T47D (cell line): ENCODE measurements around the gene MYL9.
"Not testable (repeated sequence)": the region's sequence is repeated elsewhere in the genome, so short reads cannot be mapped to it uniquely, and the experiment has no call there.

Experiments
- DNase-seq, 2 experiments: peaks; one replicate each; pipeline versions ENCODE4 v3.0.0 to v3.0.0-alpha.2; 2011 to 2012; ENCODE audit warnings: low read depth in 1 of 2, low spot score in 1 of 2
- JUND ChIP-seq: IDR thresholded peaks from 2 replicates; pipeline ENCODE4 v1.6.1; 2012; ENCODE audit warnings: low read depth
- in situ Hi-C: cut with HindIII; loops from 2 replicates; pipeline ENCODE4 v1.10.0; 2016; ENCODE audit warnings: low sequenced_read_pairs, low pct_unique_long_range_greater_than_20kb

The MYL9 gene

DNA sequence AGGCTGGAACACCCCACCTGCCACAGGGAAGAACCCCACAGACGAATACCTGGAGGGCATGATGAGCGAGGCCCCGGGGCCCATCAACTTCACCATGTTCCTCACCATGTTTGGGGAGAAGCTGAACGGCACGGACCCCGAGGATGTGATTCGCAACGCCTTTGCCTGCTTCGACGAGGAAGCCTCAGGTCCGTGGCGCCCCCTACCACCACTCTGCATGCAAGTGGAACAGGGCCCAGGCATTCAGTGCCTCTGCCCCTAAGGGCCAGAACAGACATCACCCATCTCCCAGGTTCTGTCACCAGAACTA is 6.6 kb downstream of the MYL9 start:
- TF ChIP-seq JUND, result no peak
- no peak for DNase-seq
- in situ Hi-C loops, result no loop called here

DNA sequence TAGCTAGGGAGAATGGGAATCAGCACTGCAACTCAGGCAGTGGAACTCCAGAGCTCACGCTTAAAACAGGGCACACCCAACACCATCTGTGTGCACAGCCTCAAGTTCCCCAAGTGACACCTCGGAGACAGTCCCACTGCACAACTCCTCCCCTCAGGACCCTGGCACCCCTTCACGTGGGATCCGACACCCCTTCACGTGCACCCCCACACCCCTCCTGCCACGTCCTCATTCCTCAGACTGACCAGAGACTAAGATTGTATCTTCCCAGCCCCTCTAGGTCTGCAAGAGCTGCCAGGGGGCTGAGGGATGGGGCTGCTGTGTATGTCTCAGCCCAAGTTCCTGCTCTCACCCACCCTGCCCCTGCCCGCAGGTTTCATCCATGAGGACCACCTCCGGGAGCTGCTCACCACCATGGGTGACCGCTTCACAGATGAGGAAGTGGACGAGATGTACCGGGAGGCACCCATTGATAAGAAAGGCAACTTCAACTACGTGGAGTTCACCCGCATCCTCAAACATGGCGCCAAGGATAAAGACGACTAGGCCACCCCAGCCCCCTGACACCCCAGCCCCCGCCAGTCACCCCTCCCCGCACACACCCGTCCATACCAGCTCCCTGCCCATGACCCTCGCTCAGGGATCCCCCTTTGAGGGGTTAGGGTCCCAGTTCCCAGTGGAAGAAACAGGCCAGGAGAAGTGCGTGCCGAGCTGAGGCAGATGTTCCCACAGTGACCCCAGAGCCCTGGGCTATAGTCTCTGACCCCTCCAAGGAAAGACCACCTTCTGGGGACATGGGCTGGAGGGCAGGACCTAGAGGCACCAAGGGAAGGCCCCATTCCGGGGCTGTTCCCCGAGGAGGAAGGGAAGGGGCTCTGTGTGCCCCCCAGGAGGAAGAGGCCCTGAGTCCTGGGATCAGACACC is 7.6 kb downstream of the MYL9 start:
- TF ChIP-seq JUND, result no peak
- DNase-seq, result no peak
- in situ Hi-C loops, result no loop called here

DNA sequence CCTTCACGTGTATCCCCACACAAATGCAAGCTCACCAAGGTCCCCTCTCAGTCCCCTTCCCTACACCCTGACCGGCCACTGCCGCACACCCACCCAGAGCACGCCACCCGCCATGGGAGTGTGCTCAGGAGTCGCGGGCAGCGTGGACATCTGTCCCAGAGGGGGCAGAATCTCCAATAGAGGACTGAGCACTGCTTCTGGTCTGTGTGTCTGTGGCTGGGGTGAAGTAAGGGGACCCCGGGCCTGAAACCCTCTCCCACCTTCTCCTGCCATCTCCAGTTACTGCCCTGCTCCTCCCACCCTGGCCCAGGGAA is 8.3 kb downstream of the MYL9 start:
- TF ChIP-seq JUND, result no peak
- no peak for DNase-seq
- in situ Hi-C loops, result no loop called here

DNA sequence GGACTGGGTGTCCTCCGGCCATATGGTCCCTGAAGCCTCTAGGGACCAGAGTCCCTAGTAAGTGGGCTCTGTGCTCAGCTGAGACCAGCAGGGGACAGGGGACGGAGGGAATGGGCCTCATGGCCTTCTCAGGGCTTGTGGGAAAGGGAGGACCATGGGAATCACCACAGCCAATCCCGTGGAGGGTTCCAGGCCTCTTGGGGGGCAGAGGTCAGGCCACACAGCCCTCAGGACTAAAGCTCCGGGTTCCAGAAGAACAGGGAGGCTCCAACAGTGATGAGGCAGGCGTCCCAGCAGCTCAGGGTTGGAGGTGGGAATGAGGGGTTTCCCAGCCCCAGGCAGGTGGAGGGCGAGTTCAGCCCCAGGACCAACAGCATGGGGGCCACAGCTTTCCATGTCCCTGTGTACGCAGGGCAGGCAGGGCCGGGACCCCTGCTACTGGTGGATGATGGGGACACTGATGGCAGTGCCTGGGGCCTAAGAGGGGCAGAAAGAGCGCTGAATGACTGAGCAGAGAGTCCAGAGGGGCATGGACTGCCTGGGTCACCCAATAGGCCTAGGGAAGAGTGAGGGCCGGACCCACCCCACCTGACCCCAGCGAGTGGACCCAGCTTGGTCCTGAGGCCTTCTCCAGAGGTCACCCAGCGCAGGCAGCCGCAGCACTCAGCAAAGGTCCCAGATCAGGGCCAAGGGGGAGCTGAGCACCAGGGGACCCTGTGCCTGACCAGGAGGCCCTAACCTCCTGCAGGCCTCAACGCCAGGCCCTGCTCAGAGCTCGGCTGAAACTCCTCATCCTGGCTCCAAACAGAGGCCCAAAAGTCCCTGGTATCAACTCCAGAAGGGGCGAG is 8.8 kb downstream of the MYL9 start:
- no peak for TF ChIP-seq JUND
- no peak for DNase-seq
- in situ Hi-C loops, result no loop called here

DNA sequence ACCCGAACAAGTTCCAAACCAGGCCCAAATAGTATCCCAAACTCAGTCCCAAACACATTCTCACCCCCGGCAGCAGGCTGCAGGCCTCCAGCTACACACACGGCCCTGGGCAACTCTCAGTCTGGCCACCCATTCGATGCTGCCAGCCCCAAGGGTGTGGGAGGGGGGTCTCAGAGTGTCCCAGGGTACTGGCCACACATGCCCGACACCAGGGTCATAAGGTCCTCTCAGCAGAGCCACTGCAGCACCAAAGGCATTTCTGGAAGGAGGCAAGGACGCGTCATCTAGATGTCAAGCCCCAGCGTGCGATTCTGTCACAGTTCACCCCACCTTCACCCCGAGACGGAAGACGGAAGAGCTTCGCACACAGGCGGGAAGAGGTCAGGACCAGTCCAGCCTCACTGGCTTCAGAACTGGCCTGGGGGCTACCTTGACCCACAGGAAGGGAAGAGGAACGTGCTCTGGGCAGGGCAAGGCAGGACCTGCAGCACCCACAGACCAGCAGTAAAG is 9.5 kb downstream of the MYL9 start:
- no peak for TF ChIP-seq JUND
- in situ Hi-C loops, result no loop called here
- no peak for DNase-seq

DNA sequence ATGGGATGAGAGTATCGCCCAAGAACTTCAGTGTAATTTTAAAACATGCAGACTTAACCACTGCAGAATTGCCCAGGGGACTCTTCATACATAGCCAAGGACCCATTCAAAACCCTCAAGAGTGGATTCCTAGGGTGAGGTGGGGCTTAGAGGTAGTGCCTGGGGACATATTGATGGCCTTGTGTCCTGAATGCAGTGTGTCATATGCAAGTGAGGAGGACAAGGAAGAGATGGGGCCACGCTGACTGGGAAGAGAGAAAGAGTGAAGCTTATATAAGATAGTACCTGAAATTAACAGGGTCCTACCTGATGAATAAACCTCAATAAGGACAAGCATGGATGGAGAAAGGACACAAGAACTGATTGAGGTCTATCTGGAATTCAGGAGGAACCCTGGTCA is 13.9 kb downstream of the MYL9 start:
- no peak for DNase-seq
- no peak for TF ChIP-seq JUND
- in situ Hi-C loops, result no loop called here

DNA sequence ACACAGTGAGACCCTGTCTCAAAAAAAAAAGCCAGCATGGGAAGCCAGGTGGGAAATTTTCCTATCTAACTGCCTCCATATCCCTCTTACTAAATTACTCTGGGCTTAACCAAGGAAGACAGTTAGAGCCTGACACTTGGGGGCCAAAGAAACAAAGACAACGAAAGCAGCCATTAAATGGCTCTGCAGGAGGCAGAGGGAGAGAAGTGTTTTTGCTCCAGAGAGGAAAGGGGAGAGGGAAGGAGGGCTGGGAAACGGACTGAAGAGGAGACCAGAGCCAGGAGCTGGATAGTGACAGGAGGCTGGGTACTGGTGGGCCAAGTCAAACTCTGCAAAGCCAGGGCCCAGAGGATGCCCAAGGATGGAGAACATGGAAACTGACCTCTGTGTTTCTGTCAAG is 21.4 kb downstream of the MYL9 start:
- no peak for DNase-seq
- in situ Hi-C loops, result no loop called here
- TF ChIP-seq JUND, result no peak

DNA sequence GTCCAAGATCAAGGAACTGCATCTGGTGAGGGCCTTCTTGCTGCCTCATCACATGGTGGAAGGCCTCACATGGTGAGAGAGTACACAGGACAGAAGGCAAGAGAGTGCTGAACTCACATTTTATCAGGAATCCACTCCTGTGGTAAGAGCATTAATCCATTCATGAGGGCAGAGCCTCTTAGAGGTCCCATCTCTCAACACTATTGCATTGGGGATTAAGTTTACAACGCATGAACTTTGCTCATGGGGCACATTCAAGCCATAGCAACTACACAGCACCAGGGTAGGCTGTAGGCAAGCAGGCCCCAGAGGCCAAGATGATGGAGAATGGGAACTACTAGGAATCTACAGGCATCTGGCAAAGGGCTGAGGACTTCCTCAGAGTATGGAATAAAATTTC is 22.1 kb downstream of the MYL9 start:
- in situ Hi-C loops, result no loop called here
- DNase-seq, result no peak
- TF ChIP-seq JUND, result no peak

DNA sequence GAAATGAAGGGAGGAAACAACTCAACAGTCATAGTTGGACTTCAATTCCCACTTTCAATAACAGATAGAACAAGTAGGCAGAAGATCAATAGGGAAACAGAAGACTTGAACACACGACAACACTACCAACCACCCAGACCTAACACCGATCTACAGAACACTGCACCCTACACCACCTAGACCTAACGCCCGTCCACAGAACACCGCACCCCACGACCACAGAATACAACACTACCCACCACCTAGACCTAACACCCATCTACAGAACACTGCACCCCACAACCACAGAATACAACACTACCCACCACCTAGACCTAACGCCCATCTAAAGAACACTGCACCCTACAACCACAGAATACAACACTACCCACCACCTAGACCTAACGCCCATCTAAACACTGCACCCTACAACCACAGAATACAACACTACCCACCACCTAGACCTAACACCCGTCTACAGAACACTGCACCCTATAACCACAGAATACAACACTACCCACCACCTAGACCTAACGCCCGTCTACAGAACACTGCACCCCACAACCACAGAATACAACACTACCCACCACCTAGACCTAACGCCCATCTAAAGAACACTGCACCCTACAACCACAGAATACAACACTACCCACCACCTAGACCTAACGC is 22.9 kb downstream of the MYL9 start:
- DNase-seq, in situ Hi-C loops: not testable (repeated sequence)

DNA sequence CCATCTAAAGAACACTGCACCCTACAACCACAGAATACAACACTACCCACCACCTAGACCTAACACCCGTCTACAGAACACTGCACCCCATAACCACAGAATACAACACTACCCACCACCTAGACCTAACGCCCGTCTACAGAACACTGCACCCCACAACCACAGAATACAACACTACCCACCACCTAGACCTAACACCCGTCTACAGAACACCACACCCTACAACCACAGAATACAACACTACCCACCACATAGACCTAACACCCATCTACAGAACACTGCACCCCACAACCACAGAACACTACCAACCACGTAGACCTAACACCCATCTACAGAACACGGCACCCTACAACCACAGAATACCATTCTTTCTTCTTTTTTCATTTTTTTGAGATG is 23.4 kb downstream of the MYL9 start:
- in situ Hi-C loops, DNase-seq: not testable (repeated sequence)

DNA sequence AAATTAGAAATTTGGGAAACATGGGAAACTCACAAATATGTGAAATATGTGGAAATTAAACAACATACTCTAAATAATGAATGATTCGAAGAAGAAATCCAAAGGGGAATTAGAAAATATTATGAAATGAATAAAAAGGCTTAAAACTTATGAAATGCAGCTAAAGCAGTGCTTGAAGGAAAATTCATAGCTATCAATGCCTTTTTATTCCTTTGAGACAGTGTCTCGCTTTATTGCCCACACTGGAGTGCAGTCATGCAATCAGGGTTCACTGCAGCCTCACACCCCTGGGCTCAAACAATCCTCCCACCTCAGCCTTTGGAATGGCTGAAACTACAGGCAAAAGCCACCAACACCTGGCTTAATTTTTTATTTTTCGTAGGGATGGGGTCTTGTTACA is 24.2 kb downstream of the MYL9 start:
- in situ Hi-C loops, result no loop called here
- no peak for TF ChIP-seq JUND
- DNase-seq, result no peak

DNA sequence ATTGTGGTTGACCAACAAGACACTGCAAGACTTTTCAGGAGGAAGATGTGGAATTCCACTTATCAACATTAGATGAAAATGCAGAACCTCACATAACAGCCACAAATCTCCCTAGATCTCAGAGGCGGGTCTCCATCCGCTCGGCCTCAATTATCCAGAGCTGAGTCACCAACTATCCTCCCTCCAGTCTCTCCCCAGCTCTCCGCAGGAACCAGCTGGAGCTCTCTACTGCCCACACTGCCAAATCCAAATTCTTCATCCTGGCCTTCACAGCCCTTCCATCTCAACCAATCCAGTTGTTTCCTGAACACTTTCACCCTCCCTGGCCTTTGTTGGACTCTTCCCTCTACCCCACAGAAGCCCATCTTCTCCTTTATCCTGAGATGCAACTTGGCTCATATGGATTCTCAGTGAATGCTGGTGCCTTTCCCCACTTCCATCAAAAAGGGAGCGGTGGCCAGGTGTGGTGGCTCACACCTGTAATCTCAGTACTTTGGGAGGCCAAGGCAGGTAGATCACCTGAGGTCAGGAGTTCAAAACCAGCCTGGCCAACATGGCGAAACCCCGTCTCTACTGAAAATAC is 28.6 kb downstream of the MYL9 start:
- TF ChIP-seq JUND, result no peak
- no peak for DNase-seq
- in situ Hi-C loops, result no loop called here
